ENCODE measurements around the gene TLL1.

- no peak for TF ChIP-seq CTCF (IDR thresholded peaks at IDR 0.05 in 8 of 11, conservative IDR thresholded peaks at IDR 0.05 in 3 of 11)
- TF ChIP-seq POLR2A (IDR thresholded peaks at IDR 0.05): no peak
These were observed at the start of gene TLL1 for GRCh38 chr4:165872461-165873297.

Measured in spleen (tissue), 7 donors.